Activated T-cell treated with anti-CD3 and anti-CD28 coated beads for 1 hour (primary cell): ENCODE data around the gene USH1C.

Source experiments
- DNase-seq: peaks from one replicate; pipeline ENCODE4 v3.0.0-alpha.2; 2020; ENCODE audit warnings: low read depth

Gene USH1C

DNA sequence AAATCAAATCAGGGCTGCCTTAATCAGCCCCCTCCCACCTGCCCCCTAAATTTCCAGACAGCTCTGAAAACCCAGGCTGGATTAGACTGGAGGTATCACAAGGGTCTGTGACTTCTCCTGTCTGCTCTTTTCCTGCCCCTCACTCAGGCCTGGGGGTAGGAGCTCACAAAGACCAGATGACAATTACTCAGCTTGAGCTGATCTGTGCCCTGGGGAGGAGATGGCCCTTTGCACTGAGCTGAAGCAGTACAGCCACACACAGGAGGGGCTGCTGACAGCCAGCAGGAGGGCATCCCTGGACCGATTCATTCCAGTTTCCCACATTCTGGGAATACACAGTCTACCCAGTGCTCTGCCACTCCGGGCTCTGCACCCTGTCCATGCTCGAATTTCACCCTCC, 71.7 kb downstream of the USH1C start:
- no peak for DNase-seq

DNA sequence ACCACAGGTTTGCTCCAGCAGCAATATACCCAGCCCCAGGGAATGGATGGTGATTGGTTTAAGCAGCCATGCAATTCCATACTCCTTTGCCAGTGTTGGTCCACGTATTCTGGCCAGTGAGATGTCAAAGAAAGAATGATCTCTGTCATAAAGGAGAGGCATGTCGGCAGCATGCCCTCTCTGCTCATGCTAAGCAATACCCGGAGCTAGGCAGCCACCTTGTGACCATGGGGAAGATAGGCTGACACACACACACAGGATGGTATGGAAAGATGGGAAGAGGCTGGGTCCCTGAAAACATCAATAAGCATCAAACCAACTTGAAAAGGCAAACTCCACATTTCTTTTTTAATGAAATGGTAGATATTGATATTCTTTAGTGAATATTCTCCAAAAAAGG, 72.7 kb downstream of the USH1C start:
- no peak for DNase-seq

DNA sequence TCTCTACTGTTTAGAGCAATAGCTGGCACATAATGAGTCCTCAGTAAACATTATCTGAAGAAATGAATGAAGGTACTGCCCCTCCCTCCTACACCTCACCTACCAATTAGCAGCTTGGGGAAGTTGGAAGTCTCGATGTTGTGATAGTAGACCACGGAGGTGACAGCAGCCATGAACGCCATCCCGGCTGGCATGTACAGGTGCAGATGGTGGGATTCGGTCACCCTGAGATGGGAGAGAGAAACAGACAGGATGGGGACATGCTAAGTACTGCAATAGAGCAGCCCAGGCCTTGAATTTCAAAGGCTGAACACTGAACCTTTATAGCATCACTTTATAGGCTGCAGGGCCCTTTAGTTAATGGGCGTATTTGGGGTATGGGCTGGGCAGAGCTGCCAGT, 74.2 kb downstream of the USH1C start:
- DNase-seq: no peak

DNA sequence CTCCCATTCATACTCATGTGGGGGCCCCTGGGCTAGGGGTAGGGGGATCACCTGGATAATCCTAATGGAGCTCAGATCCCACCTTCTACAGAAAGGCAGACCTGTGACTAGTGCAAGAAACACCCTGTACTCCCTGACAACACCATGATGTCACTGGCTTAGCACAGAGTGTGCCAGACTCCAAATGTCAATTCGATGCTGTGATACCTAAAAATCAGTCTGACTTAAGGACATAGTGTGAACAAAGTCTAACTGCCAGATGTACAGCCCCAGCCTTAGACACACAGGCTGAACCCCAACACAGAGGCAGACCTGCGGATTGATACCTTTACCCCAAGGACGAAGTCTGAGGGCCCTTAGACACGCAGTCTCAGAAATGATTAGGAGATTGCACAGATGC, 76.1 kb downstream of the USH1C start:
- no peak for DNase-seq

DNA sequence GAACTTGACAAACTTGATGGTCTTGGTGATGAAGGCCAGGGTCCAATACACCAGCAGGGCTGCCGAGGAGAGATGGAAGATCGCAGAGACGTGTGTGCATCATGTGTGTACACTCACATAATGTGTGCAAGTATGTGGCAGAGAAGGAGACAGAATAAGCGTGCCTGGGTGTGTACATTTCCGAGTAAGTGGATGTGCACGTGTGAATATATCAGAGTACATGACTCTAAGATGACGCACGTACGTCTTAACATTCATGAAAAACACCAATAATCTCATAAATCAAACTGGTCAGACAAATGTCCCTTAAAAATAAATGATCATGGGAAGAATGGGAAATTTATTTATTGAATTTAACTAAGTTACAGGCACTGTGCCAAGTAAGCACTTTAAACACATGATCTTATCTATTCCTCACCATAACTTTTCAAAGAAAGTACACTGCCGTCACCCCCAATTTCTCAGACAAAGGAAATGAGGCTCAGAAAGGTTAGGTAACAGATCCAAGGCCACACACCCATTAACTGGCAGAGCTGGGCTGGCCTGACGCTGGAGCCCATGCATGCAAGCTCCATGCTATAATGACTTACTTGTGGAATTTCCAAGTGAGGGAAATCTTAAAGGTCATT, 80.6 kb downstream of the USH1C start:
- DNase-seq: no peak

DNA sequence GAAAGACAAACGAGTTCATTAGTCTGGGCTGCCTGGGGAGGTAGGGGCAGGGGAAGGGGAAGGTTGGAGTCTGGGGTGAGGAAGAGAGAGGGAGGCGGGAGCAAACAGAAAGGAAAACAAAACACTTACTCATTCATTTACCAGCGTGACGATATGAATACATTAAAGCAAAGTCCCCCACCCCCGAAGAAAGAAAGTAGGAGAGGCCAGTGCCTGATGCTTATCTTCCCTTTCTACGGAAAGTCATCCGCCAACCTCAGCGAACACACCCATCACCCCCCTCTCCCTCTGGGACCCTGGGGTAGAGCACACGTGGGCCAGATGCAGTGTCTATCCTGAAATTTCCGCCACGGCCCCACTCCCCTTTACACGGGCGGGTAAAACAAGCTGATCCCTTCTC, 81.3 kb downstream of the USH1C start:
- DNase-seq: no peak

DNA sequence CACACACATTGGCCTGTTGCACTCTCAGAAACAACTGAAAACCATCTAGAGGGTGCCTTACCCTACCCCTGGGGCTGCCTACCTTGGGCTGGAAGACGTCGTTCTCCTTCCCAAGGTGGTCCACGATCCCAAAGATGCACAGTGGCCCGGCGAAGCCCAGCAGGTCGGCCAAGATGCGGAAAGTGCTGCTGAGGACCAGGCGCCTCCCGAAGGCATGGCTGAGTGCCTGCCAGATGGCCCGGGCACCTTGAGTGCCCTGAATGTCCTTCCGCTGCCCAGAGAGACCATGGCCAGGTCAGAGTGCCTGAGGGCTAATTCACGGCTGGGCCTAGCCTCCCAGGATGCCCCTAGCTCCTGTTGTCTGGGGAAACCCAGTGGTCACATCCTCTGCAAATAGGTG, 83.8 kb downstream of the USH1C start:
- no peak for DNase-seq

DNA sequence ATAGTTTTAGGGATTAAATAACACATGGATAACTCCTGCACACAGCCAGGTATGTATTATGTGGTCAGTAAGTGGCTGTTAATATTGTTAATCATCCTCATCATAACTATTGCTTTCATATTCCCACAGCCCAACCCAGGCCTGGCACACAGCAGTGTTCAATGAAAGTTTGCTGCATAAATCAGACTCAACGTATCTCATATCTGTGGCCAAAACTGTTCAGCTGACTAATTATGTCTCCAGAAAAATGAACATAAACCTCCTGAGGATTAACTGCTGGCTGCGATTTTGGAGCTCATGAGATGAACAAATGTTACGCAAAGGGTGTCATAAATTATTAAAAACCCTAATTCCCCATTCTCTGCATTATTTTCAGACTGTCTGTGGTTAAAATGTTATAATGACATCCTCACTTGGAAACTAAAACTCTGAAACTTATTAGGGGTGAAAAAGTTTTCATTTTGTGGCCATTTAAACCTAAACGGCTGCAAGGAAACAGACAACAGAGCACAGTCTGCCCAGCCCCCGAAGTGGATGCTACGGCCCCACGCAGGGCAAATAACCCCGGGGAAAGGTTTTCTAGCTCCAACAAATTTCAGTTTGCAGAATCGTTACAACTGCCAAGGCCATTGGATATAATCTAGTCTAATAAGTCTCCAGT, 84.8 kb downstream of the USH1C start:
- no peak for DNase-seq

DNA sequence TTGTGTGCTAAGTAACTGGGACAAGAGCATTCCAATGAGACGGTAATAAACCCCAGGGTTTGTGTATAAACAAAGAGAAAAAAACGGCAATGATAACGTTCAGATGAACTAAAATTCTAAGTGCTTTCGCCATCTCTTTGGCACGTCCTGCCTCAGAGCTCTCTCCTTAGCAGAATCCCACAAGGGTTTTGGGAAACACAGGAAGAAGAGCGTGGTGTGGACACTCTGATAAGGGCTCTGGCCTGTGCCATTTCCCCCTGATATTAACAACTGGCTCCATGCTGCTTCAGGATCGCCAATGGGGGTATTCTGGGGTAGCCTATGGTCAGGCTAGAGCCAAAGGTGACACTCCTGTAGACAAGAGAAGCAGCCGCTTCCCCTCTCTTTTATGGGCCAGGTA, 85.9 kb downstream of the USH1C start:
- no peak for DNase-seq

DNA sequence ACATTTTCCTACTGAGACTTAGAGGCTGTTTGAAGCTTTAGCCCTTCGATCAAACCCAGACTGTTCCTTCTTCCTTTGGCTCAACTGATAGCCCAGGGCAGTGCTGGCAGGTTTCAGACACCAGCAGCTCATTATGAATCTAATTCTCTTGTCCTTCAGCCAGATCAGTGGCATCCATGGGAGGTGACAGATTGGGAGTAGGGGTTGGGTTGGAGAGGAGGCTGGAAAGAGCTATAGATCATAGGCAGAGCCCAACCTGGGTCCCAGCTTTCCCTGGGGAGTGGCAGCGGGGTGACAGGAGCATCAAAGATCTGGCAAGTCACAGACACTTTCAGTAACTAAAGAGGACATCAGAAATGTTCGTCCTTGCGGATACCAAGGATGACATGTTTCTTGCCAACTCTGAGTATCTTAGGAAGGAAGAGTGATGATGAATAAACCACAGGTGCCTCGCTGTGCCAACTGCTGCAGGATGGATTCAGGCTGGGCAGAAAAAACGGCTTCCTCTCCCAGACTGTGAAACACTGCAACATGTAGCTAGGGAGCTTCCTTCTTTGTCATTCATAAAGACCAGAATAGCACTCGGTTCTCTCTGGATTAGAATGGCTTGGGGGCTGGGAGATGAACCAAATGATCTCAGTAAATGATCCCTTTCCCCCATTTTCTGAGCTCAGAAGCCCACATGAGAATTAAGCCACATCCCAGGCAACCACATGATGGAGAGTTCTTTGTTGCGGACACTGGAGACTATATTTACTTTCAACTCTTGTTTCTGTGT, 86.6 kb downstream of the USH1C start:
- DNase-seq: no peak

DNA sequence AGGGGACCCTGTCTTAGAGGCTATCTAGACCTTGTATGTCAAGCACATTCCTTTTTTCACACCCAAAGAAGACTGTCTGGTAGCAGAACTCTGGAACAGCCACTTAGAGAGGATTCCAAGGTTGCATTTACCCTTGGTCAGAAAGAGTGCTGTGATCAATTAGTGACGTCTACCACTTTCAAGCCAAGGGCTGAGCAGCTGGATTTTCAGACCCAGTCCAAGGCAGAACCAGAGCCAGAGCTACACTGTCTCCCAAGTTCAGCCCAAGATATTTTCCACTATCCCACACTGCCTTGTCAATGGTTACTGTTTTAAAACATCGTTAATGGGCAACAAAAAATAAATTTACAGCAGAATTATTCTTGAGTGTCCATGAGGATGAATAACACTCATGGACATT, 91.5 kb downstream of the USH1C start:
- no peak for DNase-seq

DNA sequence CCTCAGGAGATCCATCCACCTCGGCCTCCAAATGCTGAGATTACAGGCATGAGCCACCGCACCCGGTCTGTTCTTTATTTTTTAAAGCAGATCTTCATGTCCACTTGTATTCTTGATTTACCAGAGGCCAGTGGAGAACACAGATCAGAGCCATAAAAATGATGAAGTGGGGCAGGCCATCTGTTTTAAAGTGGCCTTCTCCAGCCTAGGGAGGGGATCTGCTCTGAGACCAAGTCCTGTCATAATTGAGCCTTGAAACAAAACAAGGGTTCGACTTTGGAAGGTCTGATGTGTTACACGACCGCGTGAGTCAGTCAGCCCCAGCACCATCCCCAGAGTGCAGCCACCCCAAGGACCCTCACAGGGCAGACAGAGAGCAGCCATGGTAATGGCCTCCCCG, 95.1 kb downstream of the USH1C start:
- DNase-seq: no peak

DNA sequence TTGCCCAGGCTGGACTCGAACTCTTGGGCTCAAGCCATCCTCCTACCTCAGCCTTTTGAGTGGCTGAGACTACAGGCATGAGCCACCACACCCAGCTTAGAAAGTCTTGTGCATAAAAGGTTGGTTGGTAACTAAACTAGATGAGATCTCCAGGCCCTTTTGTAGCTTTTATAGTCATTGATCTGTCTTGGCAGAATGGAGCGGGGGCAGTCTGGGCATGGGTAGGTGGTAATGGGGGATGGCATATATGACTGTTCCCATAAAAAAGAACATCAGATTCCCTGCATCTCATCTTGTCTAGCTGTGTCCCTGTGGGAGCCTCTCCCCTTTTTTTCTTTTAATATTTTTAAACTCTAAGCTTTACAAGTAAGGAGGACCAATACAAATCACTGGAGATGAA, 97.7 kb downstream of the USH1C start:
- no peak for DNase-seq

DNA sequence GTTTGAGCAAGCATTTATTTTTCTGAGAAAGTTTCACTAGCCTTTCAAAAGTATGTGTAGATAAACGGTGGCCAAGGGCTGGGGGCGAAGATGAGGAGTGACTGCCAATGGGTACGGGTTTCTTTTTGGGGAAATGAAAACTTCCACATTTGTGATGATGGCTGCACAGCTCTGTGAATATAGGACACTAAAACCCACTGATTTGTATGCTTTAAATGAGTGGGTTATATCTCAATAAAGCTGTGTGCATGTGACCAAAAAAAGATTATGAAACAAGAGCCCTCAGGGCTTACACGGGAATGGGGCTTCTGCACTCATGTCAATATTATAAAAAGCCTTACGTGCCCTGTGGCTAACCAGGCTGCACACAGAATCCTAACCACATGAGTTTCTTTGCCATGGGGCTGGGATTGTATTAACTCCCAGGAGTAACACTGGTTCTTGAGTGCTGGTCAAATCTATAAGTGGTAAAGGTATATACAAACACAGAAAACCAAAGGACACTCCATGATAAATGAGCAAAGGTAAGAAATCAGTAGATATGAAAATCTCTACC, 98.9 kb downstream of the USH1C start:
- DNase-seq: no peak

DNA sequence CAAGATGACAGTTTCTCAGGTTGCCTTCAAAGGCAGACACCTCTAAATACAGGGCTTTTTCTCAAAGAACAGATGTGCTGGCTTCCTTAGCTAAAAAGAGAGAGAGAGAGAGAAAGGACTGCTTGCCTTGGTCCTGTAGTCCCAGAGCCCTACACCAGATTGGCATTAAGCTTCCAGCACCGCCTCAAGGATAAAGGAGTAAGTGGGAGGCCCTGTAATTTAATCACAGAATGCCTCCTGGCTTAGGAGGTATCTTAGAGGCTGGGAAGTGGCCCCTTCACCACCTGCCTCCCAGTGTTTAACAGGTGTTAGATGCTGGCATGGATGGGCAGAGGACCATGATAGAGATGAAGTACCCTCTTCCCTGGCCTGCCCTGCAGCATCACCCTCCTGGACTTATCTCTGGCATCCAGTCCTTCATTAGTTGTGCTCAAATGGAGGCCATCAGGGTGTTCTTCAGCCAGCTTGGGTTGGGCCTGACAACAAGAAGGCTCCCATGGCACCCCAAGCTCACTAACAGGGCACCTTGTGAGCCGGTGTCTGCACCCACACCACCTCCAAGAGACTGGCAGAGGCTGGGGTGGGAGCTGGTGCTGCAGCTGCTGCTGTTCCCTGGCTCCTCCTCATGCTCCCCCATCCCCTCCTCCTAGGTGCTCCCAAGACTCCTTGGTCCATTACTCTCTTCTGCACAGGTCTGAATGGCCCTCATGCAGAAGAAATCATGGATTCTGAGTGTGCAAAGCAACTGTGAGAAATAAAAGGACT, 100.1 kb downstream of the USH1C start:
- no peak for DNase-seq
